Hair follicular keratinocyte (primary cell): ENCODE results near the gene CDCP2. TPM values are rescaled to one million over a fixed set of nuclear protein-coding genes. Genes with fewer than 3 reads are reported as not detected.

Source experiments
- total RNA-seq: library from RNA; depleted of rRNA; stranded (reverse); fragments of >200 nt; gene quantifications from 2 replicates; pipeline ENCODE4 v1.2.3, GENCODE V29; 2015

Gene CDCP2
- not detected in 2 replicates for total RNA-seq

DNA sequence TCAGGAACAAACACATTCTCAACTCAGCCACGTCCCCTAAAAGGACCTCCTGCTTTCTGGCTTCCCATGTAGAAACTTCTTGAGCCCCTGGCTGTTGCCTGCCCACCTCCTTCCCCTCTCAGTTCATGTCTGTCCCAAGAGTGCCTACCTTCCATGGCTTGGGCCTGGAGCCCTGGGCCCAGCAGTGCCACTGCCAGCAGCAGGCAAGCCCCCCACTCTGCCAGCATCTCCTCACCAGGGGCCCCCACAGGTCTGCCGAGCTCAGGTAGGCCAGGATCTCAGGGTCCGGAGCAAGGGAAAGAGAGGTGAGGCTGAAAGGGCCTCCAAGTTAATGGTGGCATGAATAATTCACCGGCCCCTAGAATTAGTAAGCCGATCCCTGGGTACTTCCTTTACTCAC, at the start of gene CDCP2:
CDCP2 (minus strand) TSS at position 305 of the 400 bp plus-strand sequence; CDS start at position 227, 78 bp downstream.

DNA sequence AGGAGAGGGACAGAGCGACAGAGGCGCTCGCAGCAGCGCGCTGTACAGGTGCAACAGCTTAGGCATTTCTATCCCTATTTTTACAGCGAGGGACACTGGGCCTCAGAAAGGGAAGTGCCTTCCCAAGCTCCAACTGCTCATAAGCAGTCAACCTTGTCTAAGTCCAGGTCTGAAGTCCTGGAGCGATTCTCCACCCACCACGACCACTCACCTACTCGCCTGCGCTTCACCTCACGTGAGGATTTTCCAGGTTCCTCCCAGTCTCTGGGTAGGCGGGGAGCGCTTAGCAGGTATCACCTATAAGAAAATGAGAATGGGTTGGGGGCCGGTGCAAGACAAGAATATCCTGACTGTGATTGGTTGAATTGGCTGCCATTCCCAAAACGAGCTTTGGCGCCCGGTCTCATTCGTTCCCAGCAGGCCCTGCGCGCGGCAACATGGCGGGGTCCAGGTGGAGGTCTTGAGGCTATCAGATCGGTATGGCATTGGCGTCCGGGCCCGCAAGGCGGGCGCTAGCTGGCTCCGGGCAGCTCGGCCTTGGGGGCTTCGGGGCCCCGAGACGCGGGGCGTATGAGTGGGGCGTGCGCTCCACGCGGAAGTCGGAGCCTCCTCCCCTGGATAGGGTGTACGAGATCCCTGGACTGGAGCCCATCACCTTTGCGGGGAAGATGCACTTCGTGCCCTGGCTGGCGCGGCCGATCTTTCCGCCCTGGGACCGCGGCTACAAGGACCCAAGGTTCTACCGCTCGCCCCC, 47.1 kb upstream of the CDCP2 start, which contains the start of the genes CYB5RL and MRPL37:
CYB5RL (minus strand) TSS at position 266 of the 754 bp plus-strand sequence. CDS start 4,414 bp downstream, outside the sequence.
MRPL37 (plus strand) TSS at position 403 of the 754 bp plus-strand sequence; CDS start at position 480, 77 bp downstream.

Other genes starting within 250 kb of the CDCP2 start
- 25.1 and 30.7 TPM in 2 replicates for gene IFT25, start 207.3 kb downstream of the CDCP2 start, total RNA-seq
- gene LRRC42, start 206.7 kb downstream of the CDCP2 start, total RNA-seq = 49.9 and 50.4 TPM in 2 replicates
- not detected in 2 replicates for gene LDLRAD1, start 134.8 kb downstream of the CDCP2 start, total RNA-seq
- gene TMEM59, start 99.8 kb downstream of the CDCP2 start, total RNA-seq = 119 and 169 TPM in 2 replicates
- gene TCEANC2, start 99.4 kb downstream of the CDCP2 start, total RNA-seq = 1.9 and 2.3 TPM in 2 replicates
- 0.39 and 1.5 TPM in 2 replicates for gene CYB5RL, start 47.0 kb upstream of the CDCP2 start, total RNA-seq
- 107 and 157 TPM in 2 replicates for gene MRPL37, start 47.2 kb upstream of the CDCP2 start, total RNA-seq